HG03175 (cell line): ENCODE data around the gene NAPB.
A peak's percentile ranks its signal among the peaks of the same experiment; 100 is the strongest.
"Not testable (repeated sequence)": the region's sequence is repeated elsewhere in the genome, so short reads cannot be mapped to it uniquely, and the experiment has no call there.

Experiments
- ATAC-seq: cut with Tn5 transposase; IDR thresholded peaks from one replicate; pipeline ENCODE4 v1.9.1; 2021; ENCODE audit warnings: mild to moderate bottlenecking, moderate library complexity; ENCODE audit not compliant: unreplicated experiment

The NAPB gene

DNA sequence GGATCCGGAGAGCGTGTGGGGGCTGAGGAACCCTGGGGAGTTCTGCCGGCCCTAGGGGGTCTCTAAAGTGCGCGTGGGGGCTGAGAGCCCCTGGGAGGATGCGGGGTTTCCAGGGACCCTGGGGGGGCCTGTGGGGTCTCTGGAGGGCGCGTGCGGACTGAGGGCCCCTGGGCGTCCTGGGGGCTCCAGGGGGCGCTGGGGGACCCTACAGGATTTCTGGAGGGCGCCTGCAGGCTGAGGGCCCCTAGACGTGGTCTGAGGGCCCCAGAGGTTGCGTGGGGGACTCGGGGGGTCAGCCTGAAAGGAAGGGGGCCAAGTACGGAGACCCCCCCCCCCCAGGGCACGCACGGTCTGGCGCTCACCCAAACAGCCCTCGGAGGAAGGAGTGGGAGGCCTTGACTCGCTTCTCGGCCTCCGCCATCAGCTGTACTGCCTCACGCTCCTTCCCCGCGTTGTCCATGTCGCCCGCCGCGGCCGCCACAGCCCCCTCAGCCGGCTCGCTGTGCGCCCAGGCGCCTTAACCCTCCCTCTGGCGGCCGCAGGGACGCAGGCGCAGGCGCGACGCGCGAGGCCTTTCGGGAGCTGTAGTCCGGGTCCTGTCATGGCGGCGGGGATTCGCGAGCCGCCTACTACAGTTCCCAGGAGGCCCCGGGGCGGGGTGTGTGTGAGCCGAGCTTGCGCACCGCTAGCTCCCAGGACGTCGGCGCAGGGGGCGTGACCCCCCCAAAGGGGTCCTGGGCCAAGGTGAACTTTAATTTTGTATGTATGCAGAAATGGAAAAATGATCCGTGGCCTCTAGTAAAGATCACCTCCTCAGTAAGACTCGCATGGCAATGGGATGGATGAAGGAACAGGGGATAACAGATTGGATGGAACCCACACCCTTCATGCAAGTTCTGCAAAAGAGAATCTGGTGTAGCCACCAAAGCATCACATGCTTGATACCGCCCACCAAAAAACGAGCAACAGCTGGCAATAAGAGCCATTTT, at the start of gene NAPB:
Gene NAPB, minus strand, starts transcription at position 546 of the 989 bp plus-strand sequence. Its CDS starts 86 bp downstream, at position 460.
- ATAC-seq, result peak; percentile 97

DNA sequence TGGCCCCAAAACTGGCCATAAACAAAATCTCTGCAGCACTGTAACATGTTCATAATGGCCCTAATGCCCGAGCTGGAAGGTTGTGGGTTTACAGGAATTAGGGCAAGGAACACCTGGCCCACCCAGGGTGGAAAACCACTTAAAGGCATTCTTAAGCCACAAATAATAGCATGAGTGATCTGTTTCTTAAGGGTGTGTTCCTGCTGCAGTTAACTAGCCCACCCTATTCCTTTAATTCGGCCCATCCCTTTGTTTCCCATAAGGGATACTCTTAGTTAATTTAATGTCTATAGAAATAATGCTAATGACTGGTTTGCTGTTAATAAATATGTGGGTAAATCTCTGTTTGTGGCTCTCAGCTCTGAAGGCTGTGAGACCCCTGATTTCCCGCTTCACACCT, 45.7 kb upstream of the NAPB start:
- not testable (repeated sequence) for ATAC-seq

DNA sequence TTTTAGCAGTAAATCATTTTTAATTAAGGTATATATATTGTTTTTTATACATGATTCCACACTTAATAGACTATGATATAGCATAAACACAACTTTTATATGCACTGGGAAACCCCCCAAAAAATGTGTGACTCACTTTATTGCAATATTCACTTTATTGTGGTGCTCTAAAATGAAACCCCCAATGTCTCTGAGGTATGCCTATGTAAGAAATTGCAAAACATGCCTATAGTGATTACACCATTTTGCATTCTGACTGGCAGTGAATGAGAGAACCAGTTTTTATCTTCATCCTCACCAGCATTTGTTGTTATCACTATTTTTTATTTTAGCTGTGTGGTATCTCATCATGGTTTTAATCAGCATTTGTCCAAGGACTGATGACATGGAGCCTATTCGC, 39.9 kb upstream of the NAPB start:
- ATAC-seq, result no peak

DNA sequence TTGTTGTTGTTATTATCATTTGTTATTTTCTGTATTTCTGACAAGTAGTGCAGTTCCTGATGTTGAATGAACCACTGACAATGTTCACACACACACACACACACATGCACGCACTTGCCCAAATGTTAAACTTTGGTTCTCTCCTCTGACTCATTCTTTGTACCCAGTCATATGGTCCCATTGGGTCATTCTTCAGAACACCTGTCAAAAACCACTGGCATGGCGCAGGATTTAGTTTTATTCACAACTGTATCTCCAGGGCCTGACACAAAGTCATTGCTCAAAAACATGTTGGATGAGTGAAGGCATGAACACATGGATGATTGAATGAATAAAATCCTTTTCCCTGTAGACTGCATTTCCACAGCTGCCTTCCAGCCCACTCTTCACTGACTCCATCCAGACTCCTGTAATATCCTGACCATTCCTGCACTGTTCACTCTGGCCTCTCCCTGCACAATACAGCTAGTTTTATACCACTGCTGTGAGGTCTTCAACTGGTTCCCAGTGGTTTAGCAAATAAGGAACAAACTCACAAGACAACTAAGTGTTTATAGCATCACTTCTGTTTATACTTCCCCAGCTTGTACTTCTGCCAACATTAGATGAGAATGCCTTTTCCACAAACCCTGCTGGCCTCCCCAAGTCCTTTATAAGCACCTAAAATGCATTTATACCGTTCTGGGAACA, 38.3 kb upstream of the NAPB start:
- ATAC-seq, result no peak

DNA sequence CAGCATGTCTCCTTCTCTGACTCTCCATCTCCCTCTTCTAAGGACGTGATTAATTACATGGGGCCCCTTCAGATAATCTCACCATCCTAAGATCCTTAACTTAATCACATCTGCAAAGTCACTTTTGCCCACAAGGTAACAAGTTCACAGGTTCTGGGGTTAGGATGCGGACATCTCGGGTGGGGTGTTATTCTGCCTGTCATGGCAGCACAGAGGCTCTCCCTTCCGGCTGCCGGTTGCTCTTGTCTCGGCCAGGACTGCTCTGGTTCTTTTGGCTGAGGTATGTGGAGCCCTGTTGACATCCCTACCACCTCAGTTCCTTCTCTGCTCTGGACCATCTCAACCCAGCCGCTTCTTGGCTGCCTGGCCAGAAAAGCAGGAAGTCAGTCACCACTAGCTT, 35.6 kb upstream of the NAPB start:
- no peak for ATAC-seq

DNA sequence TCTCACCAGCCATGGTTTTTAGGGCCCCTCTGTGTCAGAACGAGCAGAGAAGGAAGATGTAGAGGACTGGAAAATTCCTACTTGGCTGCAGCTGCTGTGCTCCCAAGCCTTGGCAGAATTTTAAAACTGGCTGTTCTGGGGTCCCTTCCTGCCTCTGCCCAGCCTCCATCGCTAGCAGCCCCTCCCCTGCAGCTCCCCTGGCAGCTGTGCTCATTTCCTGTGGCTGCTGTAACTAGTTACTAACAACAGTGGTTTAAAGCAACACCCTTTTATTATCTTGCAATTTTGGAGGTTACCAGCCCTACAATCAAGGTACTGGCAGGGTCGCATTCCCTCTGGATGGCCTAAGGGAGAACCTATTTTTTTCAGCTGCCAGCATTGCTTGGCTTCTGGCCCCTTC, 35.1 kb upstream of the NAPB start:
- peak; percentile 42 for ATAC-seq

DNA sequence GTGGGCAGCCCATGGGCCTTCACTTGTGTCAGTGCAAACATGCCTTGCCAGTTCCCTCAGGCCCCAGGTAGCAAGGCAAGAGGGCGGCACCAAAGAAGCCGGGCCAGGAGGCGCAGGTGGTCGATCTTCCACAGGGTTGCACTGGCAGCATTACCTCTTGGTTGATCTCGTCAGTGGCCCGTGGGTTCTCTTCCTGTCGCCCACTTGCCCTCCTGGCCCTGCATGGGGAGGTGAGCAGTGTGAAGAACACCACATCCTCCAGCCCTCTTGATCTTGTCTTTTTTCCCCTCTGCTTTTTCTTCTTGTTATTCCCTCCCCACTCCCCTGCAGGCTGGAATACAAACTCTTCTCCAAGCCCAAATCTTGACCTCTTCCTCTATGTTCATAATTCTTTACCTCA, 34.4 kb upstream of the NAPB start:
- no peak for ATAC-seq

DNA sequence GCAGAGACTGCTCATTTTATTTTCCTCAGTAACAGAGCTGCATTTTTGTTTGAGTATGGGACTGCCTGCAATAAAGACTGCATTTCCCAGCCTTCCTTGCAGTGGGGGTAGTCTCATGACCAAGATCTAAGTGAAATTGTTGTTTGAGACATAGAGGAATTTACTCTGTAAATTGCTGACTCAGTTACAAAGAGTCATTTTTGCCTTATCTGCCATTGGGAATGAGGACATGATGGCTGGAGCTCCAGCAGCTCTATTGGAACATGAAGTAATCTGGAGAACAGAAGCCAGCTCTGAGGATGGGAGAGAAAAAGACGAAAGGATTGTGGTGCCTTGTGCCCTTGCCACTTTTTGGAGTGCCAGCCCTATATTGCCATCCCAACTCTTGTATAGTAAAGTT, 33.5 kb upstream of the NAPB start:
- ATAC-seq, result no peak

DNA sequence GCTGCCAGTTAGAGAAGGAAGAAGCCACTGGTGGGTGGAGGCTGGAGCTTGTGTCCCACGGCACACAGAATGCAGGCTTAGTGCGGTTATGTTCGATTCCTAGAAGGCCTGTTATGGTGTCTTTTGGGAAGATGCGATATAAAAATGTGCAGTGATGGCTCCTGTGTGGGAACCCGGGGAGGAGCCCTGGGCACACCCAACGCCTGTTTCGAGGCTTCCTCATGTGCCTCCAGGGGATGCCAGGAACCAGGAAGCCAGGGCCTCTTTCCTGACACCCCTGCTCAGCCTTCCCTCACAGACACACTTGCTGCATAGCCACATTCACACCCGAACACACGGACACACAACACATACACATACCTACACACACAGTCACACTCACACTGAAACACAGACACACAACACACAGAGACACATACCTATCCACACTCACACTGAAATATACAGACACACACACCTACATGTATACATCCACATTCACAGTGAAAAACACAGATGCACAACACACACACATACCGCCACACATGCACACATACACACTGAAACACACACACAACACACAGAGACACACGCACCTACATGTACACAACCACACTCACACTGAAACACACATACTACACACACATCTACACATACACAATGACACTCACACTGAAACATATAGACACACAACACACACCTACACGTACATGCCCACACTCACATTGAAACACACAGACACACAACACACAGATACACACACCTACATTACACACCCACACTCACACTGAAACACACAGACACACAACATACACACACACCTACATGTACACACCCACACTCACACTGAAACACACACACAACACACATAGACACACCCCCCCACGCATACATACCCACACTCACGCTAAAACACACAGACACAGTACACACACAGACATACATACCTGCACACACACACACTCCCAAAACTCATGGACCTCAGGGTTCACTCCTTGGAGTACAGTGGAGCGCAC, 32.6 kb upstream of the NAPB start:
- ATAC-seq, result no peak

DNA sequence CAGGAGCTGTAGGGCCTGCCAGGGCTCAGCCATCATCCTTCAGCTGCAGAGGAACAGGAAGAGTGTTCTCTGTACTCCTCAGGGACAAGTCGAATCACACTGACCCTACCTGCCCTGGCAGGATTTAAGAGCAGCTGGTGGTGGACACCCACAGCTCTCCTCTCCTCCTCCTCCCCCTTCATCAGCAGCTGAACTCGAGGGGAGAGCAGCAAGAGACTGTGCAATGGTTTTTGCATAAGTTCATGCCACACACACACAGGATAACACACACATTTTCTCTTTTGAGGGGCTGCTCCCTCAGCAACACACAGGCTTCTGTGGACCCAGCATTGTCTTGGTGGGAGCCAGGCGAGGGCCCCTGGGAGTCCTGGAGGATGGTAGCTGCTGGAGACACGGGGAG, 31.5 kb upstream of the NAPB start, which contains the start of gene CST11:
Gene CST11, minus strand, starts transcription at position 101 of the 400 bp plus-strand sequence. Its CDS starts 65 bp downstream, at position 36.
- ATAC-seq, result no peak

DNA sequence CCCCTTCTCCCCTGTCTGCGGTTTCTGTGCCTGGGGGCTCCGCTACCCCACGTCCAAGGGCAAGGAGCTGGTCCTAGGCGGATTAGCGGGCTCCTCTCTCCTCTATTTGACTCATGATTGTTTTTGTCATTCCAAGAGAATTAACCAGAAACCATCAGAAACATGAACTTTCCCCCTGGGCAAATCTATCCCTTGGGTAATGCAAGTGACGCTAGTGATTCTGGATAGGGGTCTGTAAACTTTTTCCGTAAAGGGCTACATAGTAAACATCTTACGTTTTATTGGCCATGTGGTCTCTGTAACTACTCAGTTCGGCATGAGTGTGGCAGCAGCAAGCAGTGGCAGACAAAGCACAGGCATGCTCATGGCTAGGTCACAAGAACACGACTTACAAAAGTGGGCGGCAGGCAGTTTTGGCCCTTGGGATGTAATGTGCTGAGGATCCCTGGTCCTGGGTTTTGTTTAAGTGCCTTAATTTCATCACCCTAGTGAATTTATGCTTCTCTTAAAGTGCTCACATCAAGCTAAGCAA, 30.7 kb upstream of the NAPB start:
- no peak for ATAC-seq

DNA sequence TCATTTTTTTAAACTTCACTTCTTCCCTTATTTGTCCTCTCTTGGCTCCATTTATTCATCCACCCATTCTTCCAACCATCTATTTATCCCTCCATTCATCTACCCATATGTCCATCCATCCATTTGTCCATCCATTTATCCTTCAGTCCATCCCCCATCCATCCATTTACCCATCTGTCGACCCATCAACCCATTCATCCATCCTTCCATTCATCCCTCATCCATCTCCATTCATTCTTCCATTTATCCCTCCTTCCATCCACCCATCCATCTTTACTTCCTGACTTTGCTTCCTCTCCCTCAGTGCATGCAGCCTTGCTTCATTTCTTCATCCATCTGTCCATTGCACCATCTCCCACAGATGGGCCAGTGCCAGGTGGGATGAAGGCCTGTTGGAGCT, 29.6 kb upstream of the NAPB start:
- ATAC-seq, result no peak

DNA sequence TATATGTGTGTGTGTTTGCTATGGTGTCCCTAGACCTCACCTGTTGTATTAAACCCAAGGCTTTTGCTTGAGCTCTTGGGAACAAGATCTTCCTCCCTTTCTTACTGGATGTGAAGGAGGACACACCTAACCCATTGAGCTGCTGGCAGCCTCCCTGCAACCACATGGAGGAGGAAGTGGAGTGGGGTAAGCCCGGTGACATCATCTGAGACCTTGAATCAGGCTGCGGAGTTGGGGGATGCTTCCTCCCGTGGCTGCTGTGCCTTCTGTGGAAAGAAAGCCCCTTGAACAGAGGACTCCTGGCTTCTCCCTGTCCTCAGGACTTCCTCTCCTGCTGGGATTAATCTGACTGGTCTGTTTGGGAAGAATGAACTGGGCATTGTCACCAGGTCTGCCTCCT, 28.1 kb upstream of the NAPB start:
- ATAC-seq, result no peak

DNA sequence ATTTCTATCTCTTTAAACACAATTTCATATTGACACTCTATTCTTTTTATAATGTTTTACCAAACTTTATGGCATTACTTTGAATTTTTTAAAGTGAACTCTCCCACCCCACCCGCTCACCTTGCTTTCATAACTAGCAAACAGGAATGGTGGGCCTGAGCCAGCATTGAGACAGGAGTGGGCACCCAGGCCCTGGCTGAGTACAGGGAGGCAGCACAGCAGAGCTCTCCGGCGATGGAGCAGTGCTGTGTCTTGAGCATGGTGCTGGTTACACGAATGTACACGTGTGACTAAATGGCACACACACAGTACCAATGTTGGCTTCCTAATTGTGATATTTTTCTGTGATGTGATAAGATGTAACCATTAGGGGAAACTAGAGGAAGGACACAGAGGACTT, 26.9 kb upstream of the NAPB start:
- ATAC-seq, result no peak

DNA sequence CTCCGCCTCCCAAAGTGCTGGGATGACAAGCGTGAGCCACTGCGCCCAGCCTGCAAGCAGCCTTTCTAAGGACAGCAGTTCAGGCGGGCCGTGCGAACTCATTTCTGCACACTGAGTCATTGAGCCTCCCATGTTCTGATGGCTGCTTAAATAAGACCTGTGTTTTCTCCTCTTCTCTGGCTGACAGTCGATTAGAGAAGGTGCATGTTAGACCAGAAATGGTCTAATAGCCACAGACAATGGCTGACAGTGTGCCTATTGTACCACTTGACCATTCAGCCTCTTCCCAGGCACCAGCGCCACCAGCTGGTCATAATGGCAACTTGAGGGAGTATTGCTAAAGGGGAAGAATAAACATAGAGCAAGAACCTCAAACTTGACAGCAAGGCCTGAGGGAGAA, 25.2 kb upstream of the NAPB start:
- ATAC-seq, result peak; percentile 51

DNA sequence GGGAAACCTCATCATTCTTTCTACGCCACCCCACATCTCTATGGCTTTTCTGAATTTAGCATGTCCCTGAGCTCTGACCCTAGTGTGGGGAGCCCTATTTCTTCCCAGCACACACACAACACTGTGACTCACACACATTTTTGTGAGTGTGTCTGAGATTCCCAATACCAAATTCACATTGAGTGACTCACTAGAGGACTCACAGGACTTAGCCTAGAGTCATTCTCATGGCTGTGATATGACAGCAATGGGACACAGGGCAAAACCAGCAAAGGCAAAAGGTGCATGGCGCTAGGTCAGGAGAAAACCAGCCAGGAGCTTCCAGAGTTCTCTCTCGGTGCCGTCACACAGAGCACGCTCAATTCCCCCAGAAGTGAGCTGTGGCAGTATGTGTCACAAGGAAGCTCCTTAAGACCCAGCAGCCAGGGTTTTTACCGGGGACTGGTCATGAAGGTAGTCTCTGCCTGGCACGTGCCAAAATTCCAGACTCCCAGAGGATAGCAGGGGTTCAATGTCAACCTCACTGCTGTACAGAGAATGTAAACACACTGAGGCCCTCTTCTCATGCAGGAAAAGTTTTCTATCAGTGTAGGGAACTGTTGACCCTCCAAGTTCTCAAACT, 24.4 kb upstream of the NAPB start:
- ATAC-seq, result no peak

DNA sequence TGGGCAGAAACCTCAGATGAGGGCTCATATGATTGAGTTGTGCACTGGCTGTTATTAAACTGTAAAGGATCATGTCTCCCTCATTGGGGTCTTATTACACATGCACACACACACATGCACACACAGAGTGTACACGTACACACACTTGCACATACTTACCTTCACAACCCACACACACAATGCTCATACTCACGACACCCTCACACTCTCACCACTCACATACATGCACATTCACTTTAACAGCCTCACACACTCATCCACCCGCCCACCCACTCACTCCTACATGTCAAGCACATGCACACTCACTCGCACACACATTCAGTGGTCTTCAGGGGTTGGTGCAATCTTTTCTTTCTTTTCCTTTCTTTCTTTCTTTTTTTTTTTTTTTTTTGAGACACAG, 23.6 kb upstream of the NAPB start:
- no peak for ATAC-seq

DNA sequence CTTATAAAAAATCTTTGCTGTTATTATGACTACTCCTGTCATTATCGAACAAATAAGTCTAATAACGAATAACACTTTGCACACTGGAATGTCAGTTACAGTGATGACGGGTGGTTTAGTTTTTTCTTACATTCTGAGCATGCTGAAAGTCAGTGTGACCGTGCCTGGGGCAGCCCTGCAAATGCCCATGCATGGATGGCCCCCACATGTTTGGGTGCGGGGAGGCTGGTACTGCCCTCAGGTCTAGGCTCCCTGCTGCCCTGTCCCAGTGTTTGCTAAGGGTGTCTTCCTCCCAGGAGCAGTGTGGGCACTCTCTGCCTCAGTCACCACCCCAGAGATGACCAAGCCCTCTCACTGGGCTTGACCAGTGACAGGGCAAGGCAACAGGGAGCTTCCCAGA, 21.1 kb upstream of the NAPB start:
- ATAC-seq, result no peak

DNA sequence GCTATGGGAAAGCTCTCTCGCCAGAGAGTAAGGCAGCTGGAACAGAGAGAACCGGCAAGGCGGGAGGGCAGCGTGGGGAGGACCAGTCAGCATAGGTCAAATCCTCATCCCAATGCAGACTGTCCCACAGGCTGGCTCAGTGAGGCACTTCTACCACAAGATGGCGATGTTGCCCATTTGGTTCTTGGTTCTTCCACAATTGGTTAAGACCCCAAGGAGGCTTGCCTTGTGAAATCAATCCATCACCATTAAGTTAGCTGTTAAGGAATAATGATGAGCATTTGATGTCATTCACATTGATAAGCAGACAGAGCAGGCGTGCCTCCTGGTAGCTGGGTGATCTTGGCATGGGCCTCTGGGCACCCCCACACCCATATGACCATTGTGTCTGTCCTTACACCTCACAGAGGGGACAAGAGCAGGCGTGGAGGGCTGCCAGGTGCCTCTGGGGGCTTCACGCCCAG, 20.6 kb upstream of the NAPB start:
- peak; percentile 74 for ATAC-seq

DNA sequence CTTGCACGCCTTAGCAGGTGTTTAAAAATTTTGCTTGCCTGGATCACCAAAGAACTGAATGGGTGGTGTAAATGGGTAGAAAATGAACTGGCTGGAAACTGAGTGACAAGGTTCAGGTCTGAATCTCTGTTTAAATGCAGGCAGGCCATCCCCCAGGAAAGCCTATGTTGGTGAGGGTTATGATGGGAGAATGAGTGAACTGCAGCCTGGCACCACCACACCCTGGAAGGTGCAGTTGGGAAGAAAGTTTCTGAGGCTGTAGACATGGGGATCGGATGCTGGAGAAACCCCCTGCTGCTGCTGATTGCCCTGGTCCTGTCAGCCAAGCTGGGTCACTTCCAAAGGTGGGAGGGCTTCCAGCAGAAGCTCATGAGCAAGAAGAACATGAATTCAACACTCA, 18.7 kb upstream of the NAPB start:
- no peak for ATAC-seq
